ENCODE results near the gene FAM76B. TPM values are rescaled to one million over a fixed set of nuclear protein-coding genes. Genes with fewer than 3 reads are reported as not detected.

FAM76B gene
- total and polyA plus RNA-seq, 2 donors (not counting 1 experiment from before 2014, with no cell fraction given) = 36.5 to 80.9 TPM

GRCh38 chr11:95790123-95790932, 746 bp upstream of the FAM76B start, which contains the start of gene CEP57:
Gene CEP57, plus strand, starts transcription at chr11:95790498. Its CDS starts 201 bp downstream, at chr11:95790699.
- ChIA-PET POLR2A (interaction anchor here (0.6 to 3.2 kb wide), 9 partner anchors 10 to 818 kb away, joined by 3 to 21 read pairs (median 6); partner anchors contain the start of genes CWC15, ENDOD1, SESN3 and SRSF8), CTCF (interaction anchor here (0.8 to 2.2 kb wide), 14 partner anchors 10 to 723 kb away, joined by 3 to 11 read pairs (median 4); partner anchors contain the start of genes MAML2 and SRSF8)
- peak within 1 kb of the TSS; percentile 92 for H3K4me2 ChIP-seq (replicated peaks; ENCODE audit: low read depth, low read length, poor library complexity, severe bottlenecking)
- H2AFZ ChIP-seq (ENCODE audit: insufficient read depth, low read depth, low read length, poor library complexity, severe bottlenecking) = peak within 1 kb of the TSS; percentile 96
- TF ChIP-seq EZH2 (IDR thresholded peaks at IDR 0.05; ENCODE audit: borderline replicate concordance, insufficient read depth, low read depth, low read length, poor library complexity, severe bottlenecking) (no peak), CTCF (IDR thresholded peaks at IDR 0.05) (no peak)
- H3K4me1 Mint-ChIP-seq = peaks cover 51% of the 10 kb centered on the region
- H3K9me3 ChIP-seq (ENCODE audit: control extremely low read depth in 1 of 3, control insufficient read depth in 2 of 3, insufficient read depth in 1 of 3, low read length in 2 of 3) = no peaks in the 10 kb centered on the region
- H4K20me1 ChIP-seq (ENCODE audit: control insufficient read depth, insufficient read depth, low read length, poor library complexity, severe bottlenecking) = no peaks in the 10 kb centered on the region
- no peaks in the 10 kb centered on the region for H3K9me3 Mint-ChIP-seq (ENCODE audit: insufficient read depth)
- peak within 1 kb of the TSS; percentile 98 to 100 for H3K27ac ChIP-seq (ENCODE audit: low read length in 2 of 2)
- peak within 1 kb of the TSS; percentile 97 for H3K4me3 Mint-ChIP-seq
- ATAC-seq (ENCODE audit: low read depth) (peak; percentile 63), DNase-seq (peak; percentile 98)
- H3K9ac ChIP-seq (ENCODE audit: low read length) = peak within 1 kb of the TSS; percentile 99
- under 1% methylated on average over 55 of the region's 55 CpGs for WGBS (ENCODE audit: insufficient coverage)
- H3K27ac Mint-ChIP-seq = peak within 1 kb of the TSS; percentile 99
- H3K79me2 ChIP-seq (ENCODE audit: control insufficient read depth, insufficient read depth, low read length) = peaks cover 72% of the 10 kb centered on the region
- peaks cover 4 to 11% of the 10 kb centered on the region in 2 experiments for H3K36me3 ChIP-seq (replicated peaks in 1 of 2; ENCODE audit: control extremely low read depth in 1 of 2, control insufficient read depth in 1 of 2, extremely low read depth in 1 of 2, insufficient read depth in 2 of 2, low read length in 1 of 2)
- H3K4me1 ChIP-seq (ENCODE audit: control insufficient read depth in 2 of 2, insufficient read depth in 2 of 2, low read length in 2 of 2) = peaks cover 20% of the 10 kb centered on the region in 2 donors
- intact Hi-C loops (cut with micrococcal nuclease) = loop anchor here (1.0 to 5.0 kb wide), 4 partner anchors 10 to 722 kb away; partner anchors contain the start of genes CCDC82 and MAML2
- peak within 1 kb of the TSS; percentile 73 to 99 (median 96) for H3K4me3 ChIP-seq (ENCODE audit: control extremely low read depth in 1 of 5, extremely low read depth in 1 of 5, insufficient read depth in 1 of 5, low read depth in 2 of 5, low read length in 4 of 5)
- no peaks in the 10 kb centered on the region for H3K27me3 ChIP-seq (replicated peaks in 1 of 4; ENCODE audit: control extremely low read depth in 1 of 4, control insufficient read depth in 3 of 4, insufficient read depth in 4 of 4, low read length in 3 of 4)
- no peaks in the 10 kb centered on the region for H3K27me3 Mint-ChIP-seq

All from B cell (primary cell).